Upper lobe of left lung (tissue), 4 donors: Measurements from ENCODE around the gene PLEKHG2.

Experiments
- POLR2A ChIP-seq, 4 donors: fragments of 450-650 bp; IDR thresholded peaks; one replicate each; pipeline ENCODE4 v1.5.1; 2016 to 2017; ENCODE audit warnings: antibody characterized with exemption in 4 of 4, mild to moderate bottlenecking in 2 of 4
- POLR2AphosphoS5 ChIP-seq, 2 donors: sonication (generic); formaldehyde crosslinking; IDR thresholded peaks; one replicate each; pipeline ENCODE4 v1.5.1; 2017; ENCODE audit warnings: antibody characterized with exemption in 2 of 2

DNA sequence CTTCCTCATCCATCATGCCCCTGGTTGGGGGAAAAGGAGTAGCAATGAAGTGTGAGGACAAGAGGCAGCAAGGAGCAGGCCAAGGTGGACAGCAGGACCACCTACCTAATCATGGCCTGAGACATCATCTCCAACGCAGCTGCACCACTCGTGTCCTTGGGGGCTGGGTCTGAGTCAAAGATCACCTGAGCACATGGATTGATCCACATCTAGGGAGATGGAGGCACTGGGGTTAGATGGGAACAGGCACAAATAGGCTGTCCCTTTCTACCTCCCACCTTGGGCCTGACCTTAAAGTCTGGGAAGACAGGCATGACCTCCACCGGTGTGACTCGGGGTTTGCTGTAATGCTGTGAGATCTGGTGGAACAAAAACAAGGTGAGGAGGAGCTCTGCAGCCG, 23.8 kb upstream of the PLEKHG2 start:
- TF ChIP-seq POLR2A (IDR thresholded peaks at IDR 0.05) = no peak
- no peak for TF ChIP-seq POLR2AphosphoS5 (IDR thresholded peaks at IDR 0.05)
